Activated CD8-positive, alpha-beta memory T cell treated with anti-CD3 and anti-CD28 coated beads, Interleukin-2, amount 10 ng/mL, durations not matched to agents 7 days and 5 days (primary cell): Measurements from ENCODE around the gene INAFM2. TPM values are rescaled to one million over a fixed set of nuclear protein-coding genes. Genes with fewer than 3 reads are reported as not detected.

Experiments used
- ATAC-seq: fragments of 150-1000 bp; cut with Tn5 transposase; one replicate; pipeline ENCODE4 v1.10.0; 2021; ENCODE audit warnings: moderate library complexity
- CTCF ChIA-PET: fragments of 350-600 bp; sonication (Branson Sonifier 250); formaldehyde crosslinking; loops from one replicate; lab custom pipeline; 2021; ENCODE audit warnings: antibody characterized with exemption; lab: Charles Lee
- DNase-seq: peaks from one replicate; pipeline ENCODE4 v3.0.0-alpha.2; 2020
- H3K27ac Mint-ChIP-seq: one replicate; pipeline ENCODE4 v1.8.0; 2021; ENCODE audit warnings: mild to moderate bottlenecking, mixed read lengths
- H3K27me3 Mint-ChIP-seq: one replicate; pipeline ENCODE4 v1.8.0; 2021; ENCODE audit warnings: mixed read lengths
- H3K36me3 Mint-ChIP-seq: one replicate; pipeline ENCODE4 v1.8.0; 2021; ENCODE audit warnings: mild to moderate bottlenecking, mixed read lengths
- H3K4me1 Mint-ChIP-seq: one replicate; pipeline ENCODE4 v1.8.0; 2021; ENCODE audit warnings: mixed read lengths
- H3K4me3 Mint-ChIP-seq: one replicate; pipeline ENCODE4 v1.8.0; 2021; ENCODE audit warnings: mild to moderate bottlenecking, moderate library complexity, mixed read lengths
- H3K9me3 Mint-ChIP-seq: one replicate; pipeline ENCODE4 v1.8.0; 2022; ENCODE audit warnings: low read depth, mixed read lengths
- total RNA-seq, 2 experiments: library from RNA; stranded (reverse); gene quantifications; one replicate each; pipeline ENCODE4 v1.2.3, GENCODE V29; 2021

INAFM2 gene
- total RNA-seq, 2 experiments from 2014 or later, result 4.9 to 10.2 TPM

DNA sequence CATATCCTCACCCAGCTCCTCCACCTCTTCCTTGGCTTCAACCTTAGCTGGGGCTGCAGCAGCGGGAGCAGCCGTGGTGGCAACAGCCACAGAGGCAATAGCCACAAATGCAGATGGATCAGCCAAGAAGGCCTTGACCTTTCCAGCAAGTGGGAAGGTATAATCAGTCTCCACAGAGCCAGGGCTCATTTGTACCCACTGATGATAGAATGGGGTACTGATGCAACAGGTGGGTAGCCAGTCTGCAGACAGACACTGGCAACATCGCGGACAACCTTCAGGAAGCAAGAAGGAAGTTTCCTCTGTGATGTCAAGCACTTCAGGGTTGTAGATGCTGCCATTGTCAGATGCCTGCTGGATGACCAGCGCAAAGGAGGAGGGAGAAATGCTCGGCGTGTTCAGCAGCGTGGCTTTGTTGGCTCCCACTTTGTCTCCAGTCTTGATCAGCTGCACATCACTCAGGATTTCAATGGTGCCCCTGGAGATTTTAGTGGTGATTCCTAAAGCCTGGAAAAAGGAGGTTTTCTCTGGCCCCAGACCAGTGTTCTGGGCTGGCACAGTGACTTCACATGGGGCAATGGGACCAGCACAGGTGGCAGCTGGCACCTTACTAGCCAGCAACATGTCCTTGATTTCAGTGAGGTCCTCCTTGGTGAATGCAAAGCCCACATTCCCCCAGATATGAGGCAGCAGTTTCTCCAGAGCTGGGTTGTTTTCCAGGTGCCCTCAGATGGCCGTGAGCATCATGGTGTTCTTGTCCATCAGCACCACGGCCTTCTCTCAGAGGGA is 10.9 kb upstream of the INAFM2 start:
- Mint-ChIP-seq H3K27me3 (peaks cover 35% of the 10 kb centered on the region), H3K4me1 (peaks cover 25% of the 10 kb centered on the region), H3K27ac (no peak overlapping the region), H3K4me3 (no peak overlapping the region), H3K9me3 (no peaks in the 10 kb centered on the region), H3K36me3 (no peaks in the 10 kb centered on the region)
- CTCF ChIA-PET, result interaction anchor here (1.0 to 17.8 kb wide), 8 partner anchors 8 to 135 kb away, joined by 3 to 411 read pairs (median 70); partner anchors contain the start of genes ANKRD63, CCDC9B and INAFM2
- ATAC-seq (no peak), DNase-seq (no peak)

DNA sequence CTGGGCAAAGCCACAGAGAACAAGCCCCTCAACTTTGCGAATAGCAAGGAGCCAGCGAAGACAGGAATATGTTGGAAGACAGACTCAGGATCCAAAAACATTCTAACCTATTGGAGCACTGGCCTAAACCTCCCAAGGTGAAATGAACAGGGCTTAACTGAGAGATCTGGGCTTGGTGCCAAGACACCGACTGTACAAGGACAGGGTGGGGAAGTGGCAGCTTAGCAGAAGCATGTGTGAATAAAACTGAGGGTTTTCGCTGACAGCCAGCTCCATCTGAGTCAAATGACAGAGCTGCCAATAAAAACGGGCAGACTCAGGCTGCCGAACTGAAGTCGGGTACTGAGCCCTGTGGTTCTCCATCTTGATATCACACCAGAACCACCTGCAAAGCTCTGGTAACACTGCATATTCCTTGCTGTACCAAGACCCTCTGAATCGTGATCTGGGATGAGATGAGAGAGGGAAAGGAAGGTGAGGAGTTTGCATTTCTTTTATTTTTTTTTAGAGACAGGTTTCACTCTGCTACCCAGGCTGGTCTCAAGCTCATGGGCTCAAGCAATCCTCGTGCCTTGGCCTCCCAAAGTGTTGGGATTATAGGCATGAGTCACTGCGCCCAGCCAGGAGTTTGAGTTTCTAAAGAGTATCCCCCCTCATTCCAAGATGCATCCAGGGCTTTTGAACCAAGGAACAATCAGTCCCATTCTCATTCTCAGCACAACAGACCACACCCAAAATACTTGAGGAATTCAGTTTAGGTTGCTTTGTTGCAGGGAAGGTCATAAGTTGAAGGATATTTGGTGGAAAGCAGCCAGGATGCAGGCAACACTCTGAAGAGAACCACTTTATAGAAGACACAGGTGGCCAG is 9.7 kb upstream of the INAFM2 start:
- H3K27ac Mint-ChIP-seq, result no peak overlapping the region
- no peak overlapping the region for H3K4me3 Mint-ChIP-seq
- CTCF ChIA-PET, result interaction anchor here (0.7 to 17.8 kb wide), 8 partner anchors 7 to 268 kb away, joined by 3 to 411 read pairs (median 6); partner anchors contain the start of genes CCDC9B, INAFM2 and IVD
- H3K4me1 Mint-ChIP-seq, result peaks cover 22% of the 10 kb centered on the region
- H3K36me3 Mint-ChIP-seq, result no peaks in the 10 kb centered on the region
- ATAC-seq (peak; percentile 31), DNase-seq (peak; percentile 52)
- no peaks in the 10 kb centered on the region for H3K9me3 Mint-ChIP-seq
- H3K27me3 Mint-ChIP-seq, result peaks cover 39% of the 10 kb centered on the region

DNA sequence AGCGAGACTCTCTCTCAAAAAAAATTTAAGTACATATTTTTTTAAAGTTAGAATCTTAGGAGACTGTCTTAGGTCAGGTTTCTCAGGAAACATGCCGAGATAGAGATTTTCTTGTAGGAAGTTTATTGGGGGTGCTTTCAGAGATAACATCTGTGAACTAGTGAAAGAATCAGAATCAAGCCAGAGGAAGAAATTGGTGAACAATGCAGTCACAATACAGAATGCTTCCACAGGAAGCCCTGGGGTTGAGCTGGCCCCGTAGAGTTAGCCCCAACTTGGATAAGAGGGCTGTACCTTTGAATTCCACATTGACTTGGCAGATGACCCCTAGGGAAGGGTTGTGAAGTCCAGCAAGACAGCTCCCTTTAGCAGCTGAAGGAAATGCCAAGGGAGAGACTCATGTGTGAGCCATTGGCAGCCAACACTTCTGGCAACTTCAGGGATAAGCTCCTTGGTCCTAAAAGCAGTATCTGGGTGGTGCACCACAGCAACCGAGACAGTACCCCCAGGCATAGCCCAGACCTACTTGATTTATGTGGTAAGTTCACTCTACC is 8.7 kb upstream of the INAFM2 start:
- no peak overlapping the region for H3K27ac Mint-ChIP-seq
- peaks cover 40% of the 10 kb centered on the region for H3K27me3 Mint-ChIP-seq
- DNase-seq, result no peak
- CTCF ChIA-PET, result interaction anchor here (1.2 to 17.8 kb wide), 5 partner anchors 25 to 91 kb away, joined by 3 to 411 read pairs (median 8); partner anchors contain the start of genes CCDC9B and IVD
- peaks cover 11% of the 10 kb centered on the region for H3K4me1 Mint-ChIP-seq
- no peaks in the 10 kb centered on the region for H3K9me3 Mint-ChIP-seq
- no peaks in the 10 kb centered on the region for H3K36me3 Mint-ChIP-seq
- no peak for ATAC-seq
- no peak overlapping the region for H3K4me3 Mint-ChIP-seq

DNA sequence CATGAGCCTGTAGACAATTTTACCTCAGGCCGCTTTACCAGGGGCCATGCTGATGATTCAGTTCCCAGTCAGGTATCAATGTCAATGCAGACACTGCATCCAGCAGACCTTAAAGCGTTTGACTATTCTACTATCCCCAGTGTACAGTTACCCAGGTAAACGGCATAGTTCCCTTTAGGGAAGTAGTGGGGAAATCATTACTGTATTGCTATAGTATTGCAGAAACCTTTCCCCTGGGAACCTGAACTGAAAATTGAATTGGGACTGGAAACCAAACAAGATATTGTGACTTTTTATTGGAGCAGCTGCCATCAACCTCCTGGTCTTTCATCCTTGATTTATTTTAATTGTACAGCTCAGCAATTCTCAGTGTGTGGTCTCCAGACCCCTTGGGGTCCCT is 6.6 kb upstream of the INAFM2 start:
- Mint-ChIP-seq H3K27ac (no peak overlapping the region), H3K4me1 (peaks cover 16% of the 10 kb centered on the region), H3K27me3 (peaks cover 41% of the 10 kb centered on the region), H3K36me3 (no peaks in the 10 kb centered on the region), H3K9me3 (no peaks in the 10 kb centered on the region), H3K4me3 (no peak overlapping the region)
- no peak for ATAC-seq
- CTCF ChIA-PET, result interaction anchor here (1.1 to 17.8 kb wide), 4 partner anchors 7 to 39 kb away, joined by 3 to 317 read pairs (median 77); partner anchors contain the start of genes CCDC9B and PLCB2
- no peak for DNase-seq

DNA sequence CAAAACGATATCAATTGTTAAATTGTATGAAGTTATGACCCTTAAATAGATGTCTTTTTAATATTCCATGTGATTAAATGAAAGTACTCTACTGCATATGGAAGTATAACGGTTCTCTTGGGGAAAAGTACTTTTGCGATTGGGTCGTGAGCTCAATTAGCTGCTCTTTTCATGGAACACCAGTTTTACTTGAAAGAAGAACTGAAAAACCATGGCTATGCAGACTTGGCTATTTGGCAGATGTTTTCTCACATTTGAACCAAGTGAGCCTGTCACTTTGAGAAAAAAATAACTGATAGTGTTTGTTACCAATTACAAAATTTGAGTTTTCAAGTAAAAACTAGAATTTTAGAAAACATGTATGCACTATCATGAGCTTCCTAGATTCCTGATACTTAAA is 5.9 kb upstream of the INAFM2 start:
- CTCF ChIA-PET, result interaction anchor here (2.1 to 17.8 kb wide), 3 partner anchors 7 to 38 kb away, joined by 8 to 317 read pairs (median 146); partner anchors contain the start of genes CCDC9B and PLCB2

DNA sequence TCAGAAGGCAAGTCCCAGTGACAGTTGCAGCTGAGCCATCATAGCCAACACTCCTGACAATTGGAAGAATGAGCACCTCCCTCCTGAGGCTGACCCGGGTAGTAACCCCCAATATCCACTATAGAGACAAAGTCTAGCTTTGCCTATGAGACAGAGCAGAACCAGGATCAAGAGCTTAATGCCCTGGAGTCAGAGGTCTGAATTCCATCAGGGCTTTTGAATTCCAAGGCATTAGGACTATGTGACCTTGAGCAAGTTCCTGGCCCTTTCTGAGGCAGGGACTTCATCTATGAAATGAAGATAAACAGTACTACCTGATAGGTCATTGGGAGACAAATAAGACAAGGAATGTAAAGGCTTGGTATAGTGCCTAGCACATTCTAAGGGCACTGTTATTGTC is 3.1 kb upstream of the INAFM2 start:
- H3K36me3 Mint-ChIP-seq, result no peaks in the 10 kb centered on the region
- H3K4me3 Mint-ChIP-seq, result no peak overlapping the region
- DNase-seq (no peak), ATAC-seq (no peak)
- CTCF ChIA-PET, result interaction anchor here (1.7 to 17.8 kb wide), 8 partner anchors 8 to 103 kb away, joined by 3 to 317 read pairs (median 10); partner anchors contain the start of genes CCDC9B and PLCB2
- H3K9me3 Mint-ChIP-seq, result no peaks in the 10 kb centered on the region
- peaks cover 26% of the 10 kb centered on the region for H3K4me1 Mint-ChIP-seq
- peaks cover 23% of the 10 kb centered on the region for H3K27me3 Mint-ChIP-seq
- no peak overlapping the region for H3K27ac Mint-ChIP-seq

More for the DNA sequence above, 5.9 kb upstream of the INAFM2 start:
- peaks cover 35% of the 10 kb centered on the region for H3K27me3 Mint-ChIP-seq
- no peak overlapping the region for H3K4me3 Mint-ChIP-seq
- DNase-seq (no peak), ATAC-seq (no peak)
- H3K36me3 Mint-ChIP-seq, result no peaks in the 10 kb centered on the region
- peaks cover 22% of the 10 kb centered on the region for H3K4me1 Mint-ChIP-seq
- H3K9me3 Mint-ChIP-seq, result no peaks in the 10 kb centered on the region
- H3K27ac Mint-ChIP-seq, result no peak overlapping the region

DNA sequence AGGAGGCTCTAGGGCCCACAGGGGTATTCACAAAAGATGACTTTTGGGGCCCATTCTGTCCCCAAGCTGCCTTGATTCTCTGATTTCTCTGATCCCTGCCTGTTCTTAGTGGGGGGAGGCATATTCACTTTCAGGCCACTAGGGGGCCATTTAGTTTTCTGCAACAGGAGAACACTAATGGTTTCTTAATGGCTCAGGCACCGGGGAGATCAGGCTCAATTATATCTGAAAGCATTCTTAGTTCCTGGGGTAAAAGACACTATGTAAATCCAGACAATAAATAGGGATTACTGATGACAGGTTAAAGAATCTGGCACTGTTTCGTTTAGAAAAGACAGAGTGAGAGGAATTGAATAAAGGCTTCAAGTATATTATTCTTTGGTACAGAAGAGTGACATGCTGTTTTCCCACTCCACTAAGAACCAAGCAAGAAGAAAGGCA is 2.5 kb upstream of the INAFM2 start:
- Mint-ChIP-seq H3K27me3 (peaks cover 22% of the 10 kb centered on the region), H3K4me1 (peaks cover 26% of the 10 kb centered on the region), H3K9me3 (no peaks in the 10 kb centered on the region), H3K4me3 (no peak overlapping the region), H3K27ac (no peak overlapping the region), H3K36me3 (peaks cover under 1% of the 10 kb centered on the region)
- peak; percentile 75 for DNase-seq
- CTCF ChIA-PET, result interaction anchor here (1.0 to 17.8 kb wide), 13 partner anchors 8 to 273 kb away, joined by 3 to 317 read pairs (median 8); partner anchors contain the start of genes CCDC9B and PLCB2
- ATAC-seq, result peak; percentile 24

DNA sequence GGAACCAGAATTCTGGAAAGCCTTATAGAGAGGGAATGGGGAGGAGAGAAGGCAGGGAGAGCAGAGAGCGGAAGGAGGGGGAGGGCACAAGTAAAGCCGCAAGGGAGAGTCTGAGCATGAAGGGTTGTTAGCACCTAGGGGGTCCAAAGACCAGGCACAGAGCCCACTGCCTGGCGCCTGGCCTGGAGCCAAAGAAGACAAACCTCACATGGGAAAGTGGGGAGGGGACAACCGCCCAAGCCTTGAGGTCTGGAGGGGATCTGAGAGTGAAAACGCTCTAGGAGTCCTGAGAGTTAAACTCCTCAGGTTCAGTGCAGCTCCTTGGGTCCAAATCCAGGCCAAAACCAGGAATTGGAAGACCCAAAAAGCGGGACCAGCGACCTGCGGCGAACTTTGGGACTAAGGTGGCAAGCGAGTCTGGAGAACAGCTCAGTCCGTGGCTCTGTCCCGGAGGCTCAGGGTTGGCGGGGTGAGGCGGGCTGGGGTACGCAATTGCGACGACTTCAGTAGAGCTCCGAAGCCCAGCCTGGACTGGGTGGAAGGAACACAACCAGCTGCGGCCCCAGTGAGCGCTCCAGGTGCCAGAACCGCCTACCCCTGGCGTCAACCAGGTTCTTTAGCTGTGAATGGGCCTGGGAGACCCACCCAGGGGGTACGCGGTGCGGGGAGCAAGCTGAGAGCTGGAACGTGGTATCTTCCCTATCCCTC is 807 bp upstream of the INAFM2 start:
- peaks cover 26% of the 10 kb centered on the region for H3K4me1 Mint-ChIP-seq
- ATAC-seq (no peak), DNase-seq (no peak)
- H3K36me3 Mint-ChIP-seq, result peaks cover 2% of the 10 kb centered on the region
- CTCF ChIA-PET, result interaction anchor here (0.6 to 17.8 kb wide), 25 partner anchors 9 to 536 kb away, joined by 3 to 317 read pairs (median 3); partner anchors contain the start of genes BAHD1, CCDC9B, DISP2 and PLCB2
- H3K27ac Mint-ChIP-seq, result no peak overlapping the region
- H3K9me3 Mint-ChIP-seq, result no peaks in the 10 kb centered on the region
- peak overlapping the region; percentile 67 for H3K4me3 Mint-ChIP-seq
- peaks cover 19% of the 10 kb centered on the region for H3K27me3 Mint-ChIP-seq

DNA sequence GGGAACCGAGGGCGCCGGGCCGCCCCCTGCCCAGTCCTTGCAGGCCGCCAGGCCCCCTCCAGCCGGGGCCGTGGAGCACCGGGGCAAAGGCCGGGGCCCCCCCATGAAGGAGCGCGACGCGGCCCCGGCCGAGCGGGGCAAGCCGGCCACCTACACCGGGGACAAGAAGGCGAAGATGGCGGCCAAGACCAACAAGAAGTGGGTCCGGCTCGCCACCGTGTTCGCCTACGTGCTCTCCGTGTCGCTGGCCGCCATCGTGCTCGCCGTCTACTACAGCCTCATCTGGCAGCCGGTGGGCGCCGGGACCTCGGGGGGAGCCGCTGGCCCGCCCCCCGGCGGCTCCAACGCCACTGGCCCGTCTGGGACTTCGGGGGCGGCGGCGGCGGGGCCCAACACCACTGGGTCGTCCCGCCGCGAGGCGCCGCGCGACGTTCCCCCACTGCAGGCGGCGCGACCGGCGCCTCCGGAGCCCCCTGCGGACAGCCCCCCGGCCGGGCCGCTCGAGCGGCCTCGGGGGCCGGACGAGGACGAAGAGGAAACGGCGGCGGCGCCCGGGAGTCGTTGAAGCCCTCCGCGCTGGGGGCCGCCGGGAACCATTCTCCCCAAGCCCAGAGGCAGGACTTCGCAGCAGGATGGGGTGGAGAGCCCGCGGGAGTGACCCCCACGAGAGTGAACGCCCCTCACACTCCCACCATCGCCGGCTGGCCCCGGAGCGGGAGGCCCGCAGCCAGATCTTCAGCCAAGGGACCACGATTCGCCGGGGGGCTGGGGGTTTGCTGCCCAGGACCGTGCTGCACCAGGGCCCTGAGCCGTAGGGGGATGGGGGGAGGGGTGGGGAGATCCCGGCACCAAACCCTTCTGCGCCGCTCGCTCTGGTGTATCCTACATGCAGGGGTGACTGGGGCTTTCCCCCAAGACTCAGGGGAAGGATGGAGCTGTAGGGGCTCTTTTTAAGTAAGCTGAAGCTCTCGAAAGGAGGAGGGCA is 753 bp downstream of the INAFM2 start:
- ATAC-seq (peak; percentile 2), DNase-seq (no peak)
- CTCF ChIA-PET, result interaction anchor here (1.3 to 17.8 kb wide), 11 partner anchors 10 to 99 kb away, joined by 4 to 317 read pairs (median 17); partner anchors contain the start of genes CCDC9B and PLCB2
- Mint-ChIP-seq H3K4me3 (peak overlapping the region; percentile 61), H3K27me3 (peaks cover 16% of the 10 kb centered on the region), H3K4me1 (peaks cover 35% of the 10 kb centered on the region), H3K36me3 (peaks cover 2% of the 10 kb centered on the region), H3K9me3 (no peaks in the 10 kb centered on the region), H3K27ac (no peak overlapping the region)

DNA sequence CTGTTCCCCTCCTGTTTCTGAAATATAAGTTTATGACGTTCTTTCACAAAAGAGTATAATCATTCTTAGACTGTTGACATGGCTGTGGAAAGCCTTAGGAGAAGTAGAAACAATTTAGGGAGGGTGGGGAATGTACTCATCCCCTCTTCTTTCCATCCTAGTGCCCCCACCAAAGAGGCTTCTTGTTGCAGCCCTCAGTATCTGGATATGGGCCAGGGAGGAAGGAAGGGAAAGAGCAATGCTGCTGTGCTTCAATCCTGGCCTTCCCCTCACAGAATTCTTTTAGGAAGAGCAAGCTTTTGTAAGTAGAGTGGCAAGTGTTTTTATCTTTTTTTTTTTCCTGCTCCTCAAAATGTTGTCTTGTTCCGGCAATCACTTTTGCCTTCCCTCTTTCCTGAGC is 1.7 kb downstream of the INAFM2 start:
- Mint-ChIP-seq H3K4me1 (peaks cover 35% of the 10 kb centered on the region), H3K27me3 (peaks cover 12% of the 10 kb centered on the region), H3K36me3 (peaks cover 2% of the 10 kb centered on the region), H3K4me3 (peak overlapping the region; percentile 61), H3K9me3 (no peaks in the 10 kb centered on the region), H3K27ac (no peak overlapping the region)
- DNase-seq (no peak), ATAC-seq (no peak)
- CTCF ChIA-PET, result interaction anchor here (1.3 to 7.8 kb wide), 8 partner anchors 9 to 265 kb away, joined by 4 to 158 read pairs (median 9); partner anchors contain the start of genes CCDC9B and PLCB2

DNA sequence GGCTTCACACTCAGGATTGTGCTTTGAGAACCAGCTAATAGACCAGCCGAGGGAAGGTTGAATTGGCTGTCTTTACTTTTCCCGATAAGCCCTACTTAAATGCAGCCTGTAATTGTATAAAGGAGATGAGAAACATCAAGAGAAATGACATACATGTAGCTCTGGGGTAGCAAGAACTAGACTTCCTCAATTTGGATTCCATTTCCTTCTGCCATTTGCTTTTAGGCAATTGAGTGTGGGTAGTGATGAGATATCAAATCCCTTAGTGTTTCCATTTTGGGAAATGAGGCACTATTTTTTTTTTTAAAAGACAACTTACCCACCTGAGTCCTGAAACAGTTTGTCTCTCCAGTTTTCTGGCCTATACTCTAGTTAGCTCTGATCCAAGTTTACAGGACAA is 2.2 kb downstream of the INAFM2 start:
- DNase-seq (no peak), ATAC-seq (no peak)
- Mint-ChIP-seq H3K27ac (no peak overlapping the region), H3K36me3 (peaks cover 2% of the 10 kb centered on the region), H3K27me3 (peaks cover 11% of the 10 kb centered on the region), H3K9me3 (no peaks in the 10 kb centered on the region), H3K4me1 (peaks cover 35% of the 10 kb centered on the region), H3K4me3 (no peak overlapping the region)
- CTCF ChIA-PET, result interaction anchor here (0.5 to 7.8 kb wide), 10 partner anchors 8 to 265 kb away, joined by 3 to 158 read pairs (median 7); partner anchors contain the start of genes BAHD1, CCDC9B and PLCB2
